SK-N-SH treated with all-trans-retinoic acid at 6 μM for 48 hours (cell line): Measurements from ENCODE around the gene SLC47A2.

Source experiments
- ATAC-seq: fragments of 200-7000 bp; cut with Tn5 transposase; 3 replicates; pipeline ENCODE4 v1.9.1; 2020; ENCODE audit warnings: mild to moderate bottlenecking, moderate library complexity
- BACH2 ChIP-seq: fragments of 250-450 bp; sonication (Bioruptor Pico); IDR thresholded peaks from 2 replicates; pipeline ENCODE4 v1.9.0; 2021; ENCODE audit warnings: mild to moderate bottlenecking, borderline replicate concordance
- CREB5 ChIP-seq: fragments of 250-450 bp; sonication (Bioruptor Pico); IDR thresholded peaks from 2 replicates; pipeline ENCODE4 v1.5.1; 2020; ENCODE audit warnings: low read depth, mild to moderate bottlenecking, moderate library complexity
- CSDC2 ChIP-seq: fragments of 250-450 bp; sonication (Bioruptor Pico); IDR thresholded peaks from 2 replicates; pipeline ENCODE4 v1.5.0; 2020; ENCODE audit warnings: mild to moderate bottlenecking, moderate library complexity
- CSRNP3 ChIP-seq: fragments of 250-450 bp; sonication (Bioruptor Pico); IDR thresholded peaks from 2 replicates; pipeline ENCODE4 v1.5.1; 2021; ENCODE audit warnings: mild to moderate bottlenecking, moderate library complexity
- ESRRG ChIP-seq: fragments of 250-450 bp; sonication (Bioruptor Pico); IDR thresholded peaks from 2 replicates; pipeline ENCODE4 v1.6.1; 2021; ENCODE audit warnings: mild to moderate bottlenecking
- GLIS3 ChIP-seq: fragments of 250-450 bp; sonication (Bioruptor Pico); IDR thresholded peaks from 2 replicates; pipeline ENCODE4 v1.5.0; 2020; ENCODE audit warnings: mild to moderate bottlenecking, moderate library complexity
- ISL1 ChIP-seq: fragments of 250-450 bp; sonication (Bioruptor Pico); IDR thresholded peaks from 2 replicates; pipeline ENCODE4 v2.1.2; 2022; ENCODE audit warnings: mild to moderate bottlenecking, moderate library complexity
- PATZ1 ChIP-seq: fragments of 250-450 bp; sonication (Bioruptor Pico); IDR thresholded peaks from 2 replicates; pipeline ENCODE4 v1.8.0; 2020; ENCODE audit warnings: mild to moderate bottlenecking, moderate library complexity, borderline replicate concordance
- POU6F1 ChIP-seq: fragments of 250-450 bp; sonication (Bioruptor Pico); IDR thresholded peaks from 2 replicates; pipeline ENCODE4 v1.8.0; 2021; ENCODE audit warnings: low read depth, mild to moderate bottlenecking, moderate library complexity, borderline replicate concordance
- PPARA ChIP-seq: fragments of 250-450 bp; sonication (Bioruptor Pico); IDR thresholded peaks from 2 replicates; pipeline ENCODE4 v1.5.0; 2020; ENCODE audit warnings: mild to moderate bottlenecking, borderline replicate concordance
- RARB ChIP-seq: fragments of 250-450 bp; sonication (Bioruptor Pico); IDR thresholded peaks from 2 replicates; pipeline ENCODE4 v1.8.0; 2021; ENCODE audit warnings: mild to moderate bottlenecking, moderate library complexity
- TCF4 ChIP-seq: fragments of 250-450 bp; sonication (Bioruptor Pico); IDR thresholded peaks from 2 replicates; pipeline ENCODE4 v1.8.0; 2021; ENCODE audit warnings: mild to moderate bottlenecking, moderate library complexity, borderline replicate concordance
- TOX ChIP-seq: fragments of 250-450 bp; sonication (Bioruptor Pico); IDR thresholded peaks from 2 replicates; pipeline ENCODE4 v1.8.0; 2021; ENCODE audit warnings: mild to moderate bottlenecking, moderate library complexity, borderline replicate concordance
- TSHZ2 ChIP-seq: fragments of 250-450 bp; sonication (Bioruptor Pico); IDR thresholded peaks from 2 replicates; pipeline ENCODE4 v1.5.0; 2020; ENCODE audit warnings: mild to moderate bottlenecking, moderate library complexity
- ZC3H10 ChIP-seq: fragments of 250-450 bp; sonication (Bioruptor Pico); IDR thresholded peaks from 2 replicates; pipeline ENCODE4 v1.5.1; 2021; ENCODE audit warnings: mild to moderate bottlenecking, moderate library complexity
- ZFP3 ChIP-seq: fragments of 250-450 bp; sonication (Bioruptor Pico); IDR thresholded peaks from 2 replicates; pipeline ENCODE4 v1.5.0; 2020; ENCODE audit warnings: mild to moderate bottlenecking, moderate library complexity
- ZNF565 ChIP-seq: fragments of 450-650 bp; formaldehyde crosslinking; conservative IDR thresholded peaks from 2 replicates; pipeline ENCODE4 v1.5.0; 2020; ENCODE audit warnings: low read depth, mild to moderate bottlenecking, moderate library complexity
- ZNF70 ChIP-seq: fragments of 450-650 bp; formaldehyde crosslinking; IDR thresholded peaks from 2 replicates; pipeline ENCODE4 v1.5.0; 2020; ENCODE audit warnings: mild to moderate bottlenecking, moderate library complexity
- ZNF8 ChIP-seq: fragments of 450-650 bp; formaldehyde crosslinking; IDR thresholded peaks from 2 replicates; pipeline ENCODE4 v1.5.0; 2020; ENCODE audit warnings: mild to moderate bottlenecking, moderate library complexity

The SLC47A2 gene

GRCh38 chr17:19759568-19760549 lies 43.5 kb upstream of the SLC47A2 start (continued):
- TF ChIP-seq CREB5 (CRISPR knock-in tag) = no peak
- TF ChIP-seq ZNF8 (CRISPR knock-in tag) = no peak

GRCh38 chr17:19757536-19758180 lies 41.3 kb upstream of the SLC47A2 start:
- no peak for TF ChIP-seq POU6F1
- TF ChIP-seq CSDC2 (CRISPR knock-in tag) = no peak
- TF ChIP-seq GLIS3 (CRISPR knock-in tag) = no peak
- no peak for TF ChIP-seq ISL1 (CRISPR knock-in tag)
- TF ChIP-seq TSHZ2 (CRISPR knock-in tag) = no peak
- no peak for TF ChIP-seq ZNF8 (CRISPR knock-in tag)
- no peak for TF ChIP-seq ZNF70 (CRISPR knock-in tag)
- no peak for TF ChIP-seq ZC3H10
- TF ChIP-seq, all 23 proteins: peak for 0
- no peak for ATAC-seq

- no peak for ATAC-seq
- TF ChIP-seq PATZ1 (no peak), ZNF565 (CRISPR knock-in tag) (no peak), ZNF70 (CRISPR knock-in tag) (no peak), TOX (no peak), RARB (CRISPR knock-in tag) (no peak), ESRRG (CRISPR knock-in tag) (no peak), TCF4 (CRISPR knock-in tag) (no peak), CSDC2 (CRISPR knock-in tag) (no peak), GLIS3 (CRISPR knock-in tag) (no peak), ZNF8 (CRISPR knock-in tag) (no peak), ZFP3 (no peak), CREB5 (CRISPR knock-in tag) (no peak), PPARA (CRISPR knock-in tag) (no peak), ZC3H10 (no peak), CSRNP3 (CRISPR knock-in tag) (no peak), BACH2 (CRISPR knock-in tag) (no peak), ISL1 (CRISPR knock-in tag) (no peak)
These were observed 40.2 kb upstream of the SLC47A2 start for GRCh38 chr17:19756546-19756945.
